Stimulated activated CD4-positive, alpha-beta T cell treated with anti-CD3 and anti-CD28 coated beads, TNF-alpha, amount 100 ng/mL, for 4 hours (primary cell): ENCODE results near the gene TNFSF15.

Experiments used
- DNase-seq, 3 experiments: peaks; one replicate each; pipeline ENCODE4 v3.0.0-alpha.2; 2020; ENCODE audit warnings: low read depth in 3 of 3

TNFSF15 gene

DNA sequence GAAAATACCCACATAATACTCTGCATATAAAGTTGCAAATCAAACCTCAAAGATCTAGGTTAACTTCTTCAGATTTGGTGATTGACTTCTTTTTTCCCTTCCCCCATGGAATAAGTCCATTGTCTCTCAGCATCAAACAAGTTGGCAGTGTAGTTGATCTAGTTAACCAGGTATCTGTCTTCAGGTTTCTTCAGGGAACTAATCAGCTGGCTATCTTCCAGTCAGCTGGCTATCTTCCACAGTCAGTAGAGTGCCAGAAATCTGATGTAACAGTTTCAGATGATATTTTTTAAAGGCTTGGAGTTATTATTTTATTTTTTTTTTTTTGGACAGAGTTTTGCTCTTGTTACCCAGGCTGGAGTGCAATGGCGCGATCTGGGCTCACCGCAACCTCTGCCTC, 16.8 kb downstream of the TNFSF15 start:
- DNase-seq: no peak

DNA sequence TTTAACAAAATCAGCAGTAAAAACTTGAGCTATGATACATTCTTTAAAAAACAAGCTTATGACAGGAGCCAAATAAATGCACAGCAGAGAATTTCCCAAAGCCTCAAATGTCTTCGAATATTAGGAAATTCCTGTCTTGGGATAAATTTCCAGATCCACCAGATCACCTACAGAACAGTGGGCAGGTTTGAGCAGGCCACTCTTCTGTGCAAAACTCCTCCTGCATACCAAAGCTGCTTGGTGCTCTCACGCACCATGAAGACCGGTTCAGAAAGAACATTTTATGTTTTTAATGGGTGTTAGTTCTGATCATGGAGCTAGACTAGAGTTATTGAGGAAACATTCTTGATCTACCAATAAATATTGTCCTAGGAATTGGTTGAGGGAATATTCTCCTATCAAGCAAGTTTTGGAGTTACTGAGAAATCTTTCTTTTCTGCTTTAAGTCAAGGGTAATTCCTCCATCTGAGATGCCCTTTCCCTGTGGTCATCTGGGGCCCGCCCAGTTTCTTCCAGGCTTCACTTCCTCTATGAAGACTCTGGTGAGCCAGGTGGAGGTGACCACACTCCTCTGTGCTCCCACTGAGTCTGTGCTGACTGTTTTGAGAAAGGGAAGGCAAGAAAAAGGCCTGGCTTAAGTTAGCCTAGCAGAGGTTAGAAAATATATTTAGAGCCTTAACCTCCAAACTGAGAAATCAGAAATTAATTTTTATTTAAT, 17.9 kb downstream of the TNFSF15 start:
- DNase-seq: no peak

DNA sequence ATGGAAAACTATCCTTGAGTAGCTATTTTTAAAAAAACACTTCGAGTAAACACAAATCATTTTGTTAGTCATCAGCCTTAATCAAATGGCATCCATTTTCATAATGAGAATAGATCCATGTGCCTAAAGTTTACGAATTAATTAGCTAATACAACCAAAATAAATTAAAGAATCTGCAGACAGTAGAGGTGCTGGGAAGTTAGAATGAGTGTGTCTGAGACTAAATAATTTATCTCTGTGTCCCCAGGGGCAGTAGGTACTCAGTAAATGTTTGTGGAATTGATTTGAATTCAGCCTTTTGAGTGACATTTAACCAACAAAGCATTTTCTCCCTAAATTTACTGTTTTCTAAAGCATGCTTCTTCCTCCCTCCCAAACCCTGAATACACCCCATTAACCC, 18.6 kb downstream of the TNFSF15 start:
- DNase-seq: no peak

DNA sequence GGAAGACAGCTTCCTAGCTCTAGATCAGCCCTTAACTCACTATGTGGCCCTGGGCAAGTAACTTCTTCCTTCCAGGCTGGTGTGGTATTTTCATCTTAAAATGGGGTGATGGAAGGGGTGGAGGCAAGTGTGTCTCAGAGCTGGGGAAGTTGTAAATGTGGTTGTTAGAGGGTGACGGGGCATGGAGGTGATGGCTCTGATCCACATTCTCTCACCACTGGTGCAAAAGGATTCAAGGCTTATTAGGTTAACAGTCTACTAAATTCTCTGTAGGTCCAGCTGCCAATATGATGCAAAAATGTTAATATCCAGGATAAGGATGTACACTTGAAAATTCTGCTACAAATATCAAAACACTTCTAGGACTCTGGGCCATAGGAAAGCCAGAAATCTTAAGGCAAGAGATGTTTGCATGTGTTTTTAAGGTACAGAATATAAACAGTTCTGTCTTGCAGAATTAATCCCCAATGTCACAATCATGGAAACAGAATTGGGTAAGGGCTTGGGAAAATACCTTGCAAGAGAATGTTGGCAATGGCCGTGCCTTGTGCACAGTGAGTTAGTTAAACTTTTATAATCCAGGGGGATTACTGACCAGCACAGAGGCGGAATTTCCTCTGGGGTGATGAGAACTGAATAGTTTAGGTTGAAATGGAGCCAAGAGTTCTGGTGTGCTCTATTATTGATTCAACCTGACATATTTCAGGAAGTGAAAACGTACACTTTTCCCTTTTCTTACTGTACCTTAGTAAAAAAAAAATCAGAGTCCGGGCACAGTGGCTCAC, 19.8 kb downstream of the TNFSF15 start:
- no peak for DNase-seq

DNA sequence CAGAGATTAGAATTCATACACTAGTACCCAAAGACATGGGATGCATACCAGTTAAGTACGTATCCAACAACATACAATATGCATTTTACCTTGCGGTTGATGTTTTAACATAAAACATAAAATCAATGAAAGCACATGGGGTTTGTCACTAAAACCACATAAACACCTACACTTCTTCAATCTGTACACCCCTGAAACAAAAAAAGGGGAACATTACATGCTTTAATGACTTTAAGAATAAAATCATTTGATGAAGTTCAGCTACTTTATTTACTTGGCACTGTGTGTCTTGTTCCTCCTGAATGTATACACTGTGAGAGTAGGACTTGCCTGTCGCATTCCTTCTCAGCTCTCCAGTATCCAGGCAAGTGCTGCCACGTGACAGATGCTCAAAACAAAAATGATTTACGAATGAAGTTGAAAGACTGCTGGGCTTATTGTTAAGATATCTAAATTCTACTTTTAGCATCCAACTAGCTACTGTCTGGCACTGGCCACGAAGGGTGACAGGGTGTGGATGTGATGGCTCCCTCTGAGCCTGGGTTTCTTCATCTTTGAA, 21.0 kb downstream of the TNFSF15 start:
- no peak for DNase-seq

DNA sequence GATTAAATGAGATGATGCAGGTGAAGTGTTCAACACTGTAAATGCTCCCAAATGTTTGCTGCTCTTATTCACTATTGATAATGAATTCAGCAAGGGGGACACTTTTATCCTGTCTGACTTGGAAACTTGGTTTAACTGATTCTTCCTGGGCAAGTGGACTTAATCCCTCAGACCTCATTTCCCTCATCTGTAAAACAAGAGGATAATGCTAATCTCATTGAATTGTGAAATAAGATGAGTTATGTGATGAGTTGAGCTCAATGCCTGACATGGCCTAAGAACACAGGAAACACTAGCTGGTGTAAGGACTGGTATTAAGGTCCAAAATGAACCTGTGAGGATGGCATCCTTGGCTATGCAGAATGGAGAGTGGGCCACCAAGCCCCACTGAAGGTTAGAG, 23.3 kb downstream of the TNFSF15 start:
- no peak for DNase-seq

DNA sequence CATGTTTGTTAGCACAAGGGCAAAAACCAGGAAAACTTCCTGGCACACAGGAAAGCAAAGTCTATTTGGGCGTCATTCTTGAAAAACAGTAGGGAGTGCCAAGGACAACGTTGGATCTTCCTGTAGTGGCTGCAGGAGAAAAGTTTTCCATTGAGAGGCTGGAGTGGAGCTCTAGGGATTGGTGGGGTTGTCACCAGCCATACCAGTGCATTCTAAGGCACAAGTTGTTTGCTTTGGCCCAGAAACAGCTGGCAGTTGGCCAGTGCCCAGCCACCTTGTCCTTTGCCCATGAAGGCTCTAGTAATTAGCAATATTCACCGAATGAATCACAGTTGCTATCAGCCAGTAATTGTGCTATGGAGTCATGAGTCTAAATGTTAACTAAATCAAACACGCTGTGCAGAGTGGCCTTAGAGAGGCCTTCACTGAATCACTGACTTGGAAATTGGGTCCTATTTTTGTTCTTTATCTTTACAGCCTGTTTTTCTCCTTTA, 26.4 kb downstream of the TNFSF15 start:
- DNase-seq: no peak

DNA sequence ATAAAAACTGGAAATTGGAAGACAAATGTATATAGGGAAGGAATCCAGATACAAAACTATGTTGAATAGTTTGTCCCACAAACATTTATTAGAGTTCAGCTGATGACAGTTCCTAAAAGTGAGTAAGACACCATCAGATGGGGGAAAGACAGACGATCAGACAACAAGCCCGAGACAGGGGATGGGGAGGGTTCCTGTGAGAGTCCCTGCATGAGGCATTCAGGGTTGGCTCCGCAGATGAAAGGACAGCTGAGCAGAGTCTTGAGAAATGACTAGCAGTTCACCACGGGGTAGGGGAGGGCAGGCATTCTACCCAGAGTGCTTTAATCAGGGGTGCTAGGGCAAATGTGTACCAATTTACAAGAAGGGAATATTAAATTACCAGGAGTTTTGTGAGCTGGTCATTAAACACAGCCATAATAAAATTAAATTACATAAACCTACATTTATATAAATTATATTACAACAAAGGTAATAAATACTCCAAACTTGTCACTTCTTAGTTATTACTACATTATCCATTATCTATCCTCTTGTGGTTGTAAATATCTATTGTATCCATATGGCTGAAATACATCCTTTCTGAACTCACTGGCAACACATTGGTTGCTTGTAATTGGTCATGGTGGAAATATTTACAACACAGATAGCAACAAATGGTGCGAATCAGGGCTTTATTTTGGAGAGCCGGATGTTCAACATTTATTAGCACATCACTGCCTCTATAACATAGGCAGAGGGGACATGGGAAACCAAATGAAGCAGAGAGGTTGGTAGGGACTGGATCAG, 27.8 kb downstream of the TNFSF15 start:
- DNase-seq: peak in 2 of 3 experiments; percentile 22 to 23

DNA sequence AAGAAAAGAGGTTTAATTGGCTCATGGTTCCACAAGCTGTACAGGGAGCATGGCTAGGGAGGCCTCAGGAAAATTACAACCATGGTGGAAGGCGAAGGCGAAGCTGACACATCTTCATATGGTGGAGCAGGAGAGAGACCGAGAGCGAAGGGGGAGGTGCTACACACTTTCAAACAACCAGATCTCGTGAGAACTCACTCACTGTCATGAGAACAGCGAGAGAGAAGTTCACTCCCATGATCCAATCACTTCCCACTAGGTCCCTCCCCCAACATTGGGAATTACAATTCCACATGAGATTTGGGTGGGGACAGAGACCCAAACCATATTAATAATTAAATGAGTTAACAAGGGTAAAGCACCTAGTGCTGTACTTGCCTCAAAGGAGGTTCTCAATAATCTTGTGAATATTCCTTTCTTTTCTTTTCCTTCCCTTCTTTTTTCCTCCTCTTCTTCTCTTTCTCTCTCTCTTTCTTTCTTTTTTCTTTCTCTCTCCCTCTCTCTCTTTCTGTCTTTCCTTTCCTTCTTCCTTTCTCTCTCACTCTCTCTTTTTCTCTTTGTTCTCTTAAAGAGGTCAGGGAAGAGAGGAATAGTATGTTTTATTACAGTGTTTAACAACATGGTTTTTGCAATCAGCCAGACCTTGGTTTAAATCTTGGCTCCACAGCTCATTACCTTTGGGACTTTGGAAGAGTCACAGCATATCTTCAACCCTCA, 29.0 kb downstream of the TNFSF15 start:
- no peak for DNase-seq

DNA sequence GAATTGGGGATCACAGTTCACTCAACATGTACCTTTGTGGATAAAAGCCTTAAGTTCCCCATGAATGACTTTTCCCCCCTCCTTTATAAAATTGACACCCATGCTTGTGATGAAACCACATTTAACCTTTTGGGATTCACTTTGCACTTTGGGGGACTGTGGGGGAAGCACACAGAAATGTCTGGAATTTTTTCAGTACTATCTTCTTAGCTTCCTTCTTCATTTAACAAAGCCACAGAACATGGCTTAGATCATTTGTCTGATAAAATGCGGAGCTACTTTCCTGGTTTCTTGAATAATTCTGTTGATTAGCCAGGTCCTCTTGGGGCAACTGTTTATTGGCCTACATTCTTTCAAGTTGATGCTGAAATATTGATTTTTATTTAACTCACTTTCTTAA, 29.9 kb downstream of the TNFSF15 start:
- DNase-seq: no peak

DNA sequence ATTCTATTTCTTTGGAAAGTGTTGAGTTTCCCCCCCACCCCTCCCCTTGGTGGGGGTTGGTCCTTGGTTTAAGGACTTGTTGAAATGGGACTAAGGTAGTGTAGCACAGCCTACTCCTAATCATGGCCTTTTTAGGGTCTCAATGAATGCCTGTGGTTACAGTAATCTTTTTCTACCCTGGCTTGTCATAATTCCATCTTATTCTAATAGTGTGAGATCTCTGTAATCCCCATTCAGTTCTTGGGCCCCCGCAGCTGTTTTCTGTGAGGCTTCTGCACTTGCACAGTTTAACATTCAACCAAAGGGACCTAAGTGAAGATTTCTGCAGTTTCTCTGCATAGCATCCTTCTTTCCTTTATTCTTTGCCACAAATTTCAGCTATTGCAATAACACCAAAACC, 30.7 kb downstream of the TNFSF15 start:
- DNase-seq: no peak

DNA sequence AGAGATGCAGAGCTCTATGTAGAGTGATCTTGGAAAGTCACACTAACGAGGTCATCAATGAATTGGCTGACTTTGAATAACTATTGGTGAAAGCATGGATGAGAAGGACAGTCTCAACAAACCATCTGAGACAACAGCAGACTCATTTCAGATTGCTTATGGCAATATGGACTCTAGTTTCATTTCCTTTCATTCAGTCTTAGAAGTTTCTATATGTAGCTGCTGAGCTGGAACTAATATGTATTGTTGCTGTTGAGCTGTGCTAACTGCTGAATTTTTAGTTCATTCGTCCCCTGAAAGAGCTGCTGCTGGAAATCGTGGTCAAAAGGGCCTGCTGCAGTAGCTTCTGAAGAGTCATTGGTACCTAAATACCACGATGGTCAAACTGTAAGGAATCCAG, 31.3 kb downstream of the TNFSF15 start:
- no peak for DNase-seq

DNA sequence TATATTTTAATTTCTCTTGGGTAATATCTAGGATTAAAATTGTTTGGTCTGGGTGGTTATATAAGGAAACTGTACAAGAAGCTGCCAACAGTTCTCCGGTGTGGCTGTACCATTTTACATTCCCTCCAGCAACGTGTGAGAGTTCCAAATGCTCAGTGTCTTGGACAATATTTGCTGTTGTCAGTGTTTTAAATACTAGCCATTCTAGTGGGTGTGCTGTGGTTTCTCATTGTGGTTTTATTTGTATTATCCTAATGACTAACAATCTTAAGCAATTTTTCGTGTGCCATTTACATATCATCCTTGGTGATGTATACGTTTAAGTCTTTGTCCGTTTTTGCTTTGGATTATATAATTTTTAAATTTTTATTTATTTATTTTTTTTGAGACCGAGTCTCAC, 34.0 kb downstream of the TNFSF15 start:
- no peak for DNase-seq

DNA sequence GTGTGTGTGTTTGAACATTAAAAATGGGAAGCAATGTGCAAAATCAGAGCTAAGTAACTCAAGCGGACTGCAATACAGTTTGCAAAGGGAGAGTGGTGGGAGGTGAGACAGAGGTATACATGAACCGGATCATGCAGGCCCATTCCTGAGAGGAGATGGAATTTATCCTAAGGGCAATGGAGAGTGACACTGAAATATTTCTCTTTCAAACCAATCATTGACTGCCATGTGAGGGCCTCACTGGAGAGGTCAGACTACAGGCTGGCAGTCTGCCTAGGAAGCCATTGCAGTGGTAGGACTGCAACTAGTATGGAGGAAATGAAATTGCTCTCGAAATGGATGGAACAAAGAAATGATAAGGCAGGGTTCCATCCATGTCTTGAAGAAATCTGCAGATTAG, 34.8 kb downstream of the TNFSF15 start:
- DNase-seq: no peak

DNA sequence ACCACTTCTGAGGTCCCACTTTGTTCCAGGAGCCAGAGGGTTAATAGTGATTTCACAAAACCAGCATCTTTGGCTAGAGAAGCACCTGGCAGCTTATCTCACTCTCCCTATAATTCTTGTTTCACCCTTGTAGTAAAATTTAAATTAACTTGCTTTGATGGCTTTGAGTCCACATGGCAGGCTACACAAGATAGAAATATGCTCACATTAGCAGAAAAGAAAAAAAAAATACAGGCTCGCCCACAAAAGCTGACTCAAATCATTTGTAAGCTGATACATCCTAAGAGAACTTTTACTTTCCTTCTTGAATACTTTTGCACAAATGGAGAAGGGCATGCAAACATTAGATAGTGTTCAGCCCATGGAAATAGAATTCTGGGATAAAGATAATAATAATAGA, 36.2 kb downstream of the TNFSF15 start:
- no peak for DNase-seq

DNA sequence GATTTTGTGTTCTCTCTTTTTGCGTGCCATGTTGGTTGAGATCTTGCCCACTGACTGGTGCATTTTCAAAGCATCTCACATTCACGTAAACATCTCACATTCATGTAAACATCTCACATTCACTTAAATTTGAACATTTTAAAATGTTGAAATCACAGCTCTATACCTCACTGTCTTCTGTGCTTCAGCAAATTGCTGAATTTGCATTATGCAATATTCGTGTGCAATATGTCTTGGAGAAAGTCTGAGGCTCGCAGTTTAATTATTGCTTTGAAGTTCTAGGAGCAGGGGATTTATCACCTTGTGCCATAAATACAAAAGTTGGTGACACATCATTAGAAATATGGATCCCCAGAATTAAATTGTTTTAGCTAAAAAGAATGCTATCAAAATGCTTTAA, 42.6 kb downstream of the TNFSF15 start:
- DNase-seq: no peak

DNA sequence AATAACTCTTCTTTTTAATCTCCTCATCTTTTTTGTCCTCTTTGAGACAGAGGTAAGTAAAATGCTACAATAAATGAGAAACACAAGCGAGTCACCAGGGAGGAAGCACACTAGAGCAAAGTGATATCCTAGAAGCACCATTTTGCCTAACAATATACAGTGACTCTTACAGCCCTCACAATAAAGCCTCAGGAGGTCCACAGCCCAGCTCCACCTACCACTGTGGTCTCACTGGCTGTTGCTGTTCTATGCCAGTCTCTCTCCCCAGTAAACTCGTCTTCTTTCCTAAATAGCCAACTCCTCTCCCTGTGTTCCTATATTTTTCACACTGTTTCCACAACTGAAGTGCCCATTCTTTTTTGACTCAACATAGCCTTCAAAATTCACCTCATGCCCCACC, 44.3 kb downstream of the TNFSF15 start:
- DNase-seq: no peak

DNA sequence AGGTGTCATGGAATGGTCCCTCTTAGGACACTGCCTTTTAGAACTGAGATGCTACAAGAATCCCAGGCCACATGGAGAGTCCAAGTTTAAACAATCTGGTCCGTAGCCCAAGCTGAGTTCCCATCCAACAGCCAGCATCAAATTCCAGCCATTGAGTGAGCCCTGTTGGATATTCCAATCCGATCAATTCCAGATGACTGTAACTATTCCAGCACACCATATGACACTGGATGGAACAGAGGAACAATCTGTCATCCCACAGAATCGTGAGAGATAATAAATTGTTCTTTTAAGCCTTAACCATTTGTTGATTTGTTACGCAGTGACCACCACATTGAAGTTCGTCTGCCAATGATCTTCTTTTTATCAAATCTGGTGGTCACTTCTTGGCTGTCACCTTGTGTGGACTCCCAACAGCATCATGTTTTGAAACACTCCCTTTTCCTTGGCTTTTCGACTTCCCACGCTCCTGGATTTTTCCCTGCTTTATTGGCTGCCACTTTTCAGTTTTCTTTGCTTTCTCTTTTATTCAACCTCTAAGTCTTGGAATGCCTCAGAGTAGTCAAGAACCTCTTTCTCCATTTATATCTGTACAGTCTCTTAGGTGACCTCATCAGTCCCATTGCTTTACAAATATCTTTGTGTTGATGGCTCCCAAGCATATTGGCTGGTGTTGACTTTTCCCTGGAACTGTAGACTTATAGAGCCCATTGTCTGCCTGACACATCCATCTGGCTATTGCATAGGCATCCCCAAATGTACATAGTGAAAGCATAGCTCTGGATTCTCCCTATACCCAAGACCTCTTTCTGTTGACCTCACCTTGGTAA, 46.1 kb downstream of the TNFSF15 start:
- no peak for DNase-seq

DNA sequence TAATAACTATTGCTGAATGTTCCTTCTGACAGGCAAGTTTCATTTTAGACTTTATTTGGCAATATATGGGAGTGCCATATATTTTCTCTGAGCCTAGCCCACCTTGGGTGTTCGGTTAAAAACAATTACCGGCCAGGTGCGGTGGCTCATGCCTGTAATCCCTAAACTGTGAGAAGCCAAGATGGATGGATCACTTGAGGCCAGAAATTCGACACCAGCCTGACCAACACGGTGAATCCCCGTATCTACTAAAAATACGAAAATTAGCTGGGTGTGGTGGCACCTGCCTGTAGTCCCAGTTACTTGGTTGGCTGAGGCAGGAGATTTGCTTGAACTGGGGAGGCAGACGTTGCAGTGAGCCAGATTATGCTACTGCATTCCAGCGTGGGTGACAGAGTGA, 47.9 kb downstream of the TNFSF15 start:
- no peak for DNase-seq

DNA sequence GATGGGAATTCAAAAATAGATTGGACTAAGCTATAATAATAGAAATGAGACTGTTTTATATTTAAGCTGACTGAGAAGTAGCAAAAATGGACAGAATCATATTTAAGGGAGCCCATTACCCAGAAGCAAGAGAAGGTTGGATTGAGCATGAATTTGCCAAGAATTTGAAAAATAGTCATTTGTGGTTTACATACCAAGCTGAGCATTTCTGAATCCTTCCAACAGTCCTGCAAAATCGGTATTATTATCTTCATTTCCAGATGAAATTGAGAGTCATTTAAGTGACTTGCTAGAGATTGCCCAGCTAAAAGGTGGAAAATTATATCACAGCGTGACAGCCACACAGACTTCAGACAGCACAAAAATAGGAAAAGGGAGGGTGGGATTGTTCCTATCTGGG, 48.4 kb downstream of the TNFSF15 start:
- no peak for DNase-seq

DNA sequence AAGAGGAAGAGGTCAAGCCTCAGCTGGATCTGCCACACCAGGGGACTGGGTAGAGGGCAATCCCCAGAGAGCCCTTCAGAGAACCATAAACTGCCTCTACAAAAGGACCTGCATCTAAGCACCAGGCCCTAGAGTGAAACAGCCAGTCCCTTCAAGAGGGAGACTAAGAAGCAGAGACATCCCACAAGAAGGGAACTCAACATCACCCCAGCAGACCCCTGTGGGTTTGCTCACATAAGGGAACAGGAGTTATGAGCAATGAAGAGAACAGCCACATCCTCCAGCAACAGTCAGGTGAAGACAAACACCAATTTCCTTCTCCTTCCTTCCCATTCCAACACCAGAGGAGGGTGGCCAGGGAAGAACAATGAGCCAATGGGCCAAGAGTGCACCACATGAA, 48.9 kb downstream of the TNFSF15 start:
- no peak for DNase-seq
